GM21515 (cell line): ENCODE measurements around the gene DUOXA2.
"Not testable (repeated sequence)": the region's sequence is repeated elsewhere in the genome, so short reads cannot be mapped to it uniquely, and the experiment has no call there.

Experiments
- ATAC-seq: cut with Tn5 transposase; IDR thresholded peaks from one replicate; pipeline ENCODE4 v1.9.1; 2021; ENCODE audit not compliant: unreplicated experiment

Gene DUOXA2

DNA sequence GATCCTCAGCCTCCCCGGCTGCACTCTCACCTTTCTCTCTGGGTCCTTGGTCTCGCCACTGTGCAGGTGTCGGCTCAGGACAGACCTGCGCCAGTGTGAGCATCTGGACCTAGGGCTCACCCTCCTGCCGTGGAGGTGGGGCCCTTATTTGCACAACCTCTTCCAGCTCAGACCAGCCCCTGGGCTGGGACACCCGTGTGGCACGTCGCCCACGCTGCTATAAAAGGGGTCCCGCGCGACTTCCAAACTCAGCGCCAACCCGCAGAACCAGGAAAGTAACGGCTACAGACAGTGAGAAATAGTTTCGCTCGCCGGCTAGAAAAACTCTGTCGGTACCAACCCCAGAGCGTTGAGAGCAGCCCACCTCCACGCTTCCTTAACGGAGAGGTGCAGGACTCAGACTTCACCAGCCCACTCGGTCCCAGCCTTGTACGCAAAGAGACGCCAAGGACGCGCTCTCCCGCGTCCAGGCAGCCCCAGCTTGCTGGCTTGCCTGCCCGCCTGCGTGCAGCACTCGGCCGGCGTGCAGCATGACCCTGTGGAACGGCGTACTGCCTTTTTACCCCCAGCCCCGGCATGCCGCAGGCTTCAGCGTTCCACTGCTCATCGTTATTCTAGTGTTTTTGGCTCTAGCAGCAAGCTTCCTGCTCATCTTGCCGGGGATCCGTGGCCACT lies at the start of gene DUOXA2, which contains the start of gene DUOX2:
Gene DUOXA2 (plus strand): TSS at position 251 of the 675 bp plus-strand sequence. CDS start 280 bp downstream, at position 531.
Gene DUOX2 (minus strand): TSS at position 97 of the 675 bp plus-strand sequence. CDS start 761 bp downstream, outside the sequence.
- ATAC-seq: no peak

DNA sequence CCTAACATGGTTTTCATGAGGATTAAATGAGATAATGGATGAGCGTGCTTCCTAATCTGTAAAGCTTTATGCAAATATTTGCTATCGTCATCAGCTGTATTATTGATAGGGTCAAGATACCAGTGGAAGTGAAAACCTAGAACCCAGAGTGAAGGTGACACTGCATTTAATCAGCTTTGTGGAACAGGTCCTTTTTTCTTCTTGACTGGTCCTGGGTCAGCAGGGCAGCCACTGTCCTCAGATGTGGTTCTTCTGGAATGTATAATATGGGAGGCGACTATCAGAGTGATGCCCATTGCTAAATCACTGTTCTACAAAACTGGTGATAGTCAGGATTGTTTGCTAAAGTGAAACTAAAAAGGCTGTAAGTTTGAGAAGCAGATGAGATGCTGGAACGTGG lies 49.7 kb upstream of the DUOXA2 start:
- no peak for ATAC-seq

DNA sequence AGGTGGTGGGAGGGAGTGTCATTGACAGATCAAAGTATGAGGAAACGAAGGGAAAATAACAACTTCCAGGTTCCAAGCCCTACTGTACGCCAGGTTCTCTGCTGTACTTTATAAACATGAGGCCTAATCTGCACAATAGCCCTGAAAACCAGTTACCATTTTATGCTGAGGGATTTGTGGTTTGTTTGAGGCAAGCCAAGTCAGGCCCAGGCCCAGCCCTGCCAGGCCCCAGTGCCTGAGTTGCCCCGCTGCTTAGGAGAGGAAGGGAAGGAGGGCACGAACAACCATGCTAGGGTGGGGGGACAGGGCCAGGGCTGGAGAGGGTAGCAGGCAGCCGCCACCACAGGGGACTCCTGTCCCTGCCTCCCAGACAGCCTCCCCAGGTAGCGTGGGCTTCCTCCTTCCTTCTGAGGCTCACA lies 44.2 kb upstream of the DUOXA2 start:
- not testable (repeated sequence) for ATAC-seq

DNA sequence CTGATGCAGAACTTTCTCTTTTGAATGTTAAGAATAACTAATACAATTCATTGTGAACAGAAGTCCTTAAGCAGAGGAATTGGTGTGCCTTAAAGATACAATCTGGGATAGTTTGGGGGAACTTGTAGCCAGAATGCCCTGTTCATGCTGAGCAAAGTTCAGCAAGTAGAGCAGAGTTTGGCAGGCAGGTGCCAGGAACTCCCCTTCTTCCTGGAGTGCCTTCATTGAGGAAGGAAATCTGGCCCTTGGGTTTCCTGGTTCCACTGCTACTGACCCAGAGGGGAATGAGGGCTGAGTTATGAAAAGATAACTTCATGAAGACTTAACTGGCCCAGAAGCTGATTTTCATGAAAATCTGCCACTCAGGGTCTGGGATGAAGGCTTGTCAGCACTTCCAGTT lies 40.5 kb upstream of the DUOXA2 start:
- not testable (repeated sequence) for ATAC-seq

DNA sequence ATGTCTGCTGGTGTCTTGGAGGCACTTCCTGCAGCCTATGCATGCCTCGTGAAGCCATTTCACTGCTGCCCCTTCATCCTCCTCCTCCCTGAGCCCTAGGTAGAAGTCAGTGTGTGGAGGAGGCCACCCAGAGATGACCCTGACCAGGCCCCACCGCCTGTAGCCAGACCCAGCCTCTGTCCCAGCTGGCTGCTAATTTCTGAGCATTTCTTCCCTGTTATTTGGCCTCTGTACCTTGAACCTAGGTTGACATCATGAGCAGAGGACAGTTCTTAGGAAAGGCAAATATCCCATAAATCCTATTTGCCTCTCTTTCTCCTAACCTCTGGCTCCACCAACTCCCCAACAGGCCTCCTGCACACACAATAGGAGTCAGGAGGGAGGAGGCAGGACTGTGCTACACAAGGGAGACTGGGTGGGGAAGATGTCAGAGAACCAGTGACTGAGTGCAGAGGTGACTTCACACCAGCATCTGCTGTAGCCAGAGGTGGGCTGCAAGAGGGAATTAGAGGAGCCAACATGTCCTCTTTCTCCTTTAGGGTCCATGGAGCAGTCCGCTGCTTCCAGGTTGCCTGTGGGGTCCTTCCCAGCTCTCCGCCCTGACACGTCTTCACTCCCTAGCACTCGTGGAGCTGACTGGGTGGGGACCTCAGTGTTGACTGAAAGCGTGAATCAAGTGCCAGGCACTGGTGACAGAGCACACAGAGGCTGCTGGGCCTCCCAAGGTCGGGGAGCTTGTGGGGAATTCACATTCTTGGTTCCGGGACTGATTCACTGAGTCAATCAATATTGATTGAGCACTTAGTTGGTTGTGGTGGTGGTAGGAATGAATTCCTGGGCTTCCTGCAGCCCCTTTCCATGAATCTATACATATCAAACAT lies 38.4 kb upstream of the DUOXA2 start:
- ATAC-seq: not testable (repeated sequence)

DNA sequence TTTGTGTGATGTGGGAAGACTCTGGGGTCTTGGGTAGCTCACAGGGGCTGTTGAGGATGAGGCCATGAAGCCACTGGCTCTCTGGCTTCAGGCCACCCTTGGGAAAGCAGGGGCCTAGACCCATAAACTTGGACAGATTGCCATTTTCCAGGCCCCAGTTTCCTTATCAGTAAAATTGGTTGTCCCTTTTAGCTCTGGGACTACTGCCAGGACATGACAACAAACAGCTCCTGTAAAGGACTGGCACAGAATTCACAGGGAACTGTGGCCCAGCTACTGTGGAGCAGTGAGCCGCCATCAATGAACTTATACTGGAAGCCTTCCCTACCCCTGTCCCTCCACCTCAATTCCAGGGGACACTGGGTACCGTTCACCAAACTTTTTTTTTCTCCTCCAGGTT lies 36.7 kb upstream of the DUOXA2 start:
- not testable (repeated sequence) for ATAC-seq

DNA sequence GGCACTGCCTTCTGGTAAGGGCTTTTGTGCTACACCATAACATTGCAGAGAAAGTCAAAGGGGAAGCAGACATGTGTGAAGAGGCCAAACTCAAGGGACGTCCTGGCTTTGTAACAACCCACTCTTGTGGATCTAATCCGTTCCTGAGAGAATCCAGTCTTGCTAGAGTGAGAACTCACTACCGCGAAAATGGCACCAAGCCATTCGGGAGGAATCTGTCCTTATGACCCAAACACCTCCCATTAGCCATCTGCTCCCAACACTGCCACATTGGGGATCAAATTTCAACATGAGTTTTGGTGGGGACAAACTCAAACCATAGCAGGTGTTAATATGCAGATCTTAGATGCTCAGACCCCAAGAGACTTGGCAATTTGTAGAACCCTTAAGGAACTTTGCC lies 34.9 kb upstream of the DUOXA2 start:
- ATAC-seq: not testable (repeated sequence)

DNA sequence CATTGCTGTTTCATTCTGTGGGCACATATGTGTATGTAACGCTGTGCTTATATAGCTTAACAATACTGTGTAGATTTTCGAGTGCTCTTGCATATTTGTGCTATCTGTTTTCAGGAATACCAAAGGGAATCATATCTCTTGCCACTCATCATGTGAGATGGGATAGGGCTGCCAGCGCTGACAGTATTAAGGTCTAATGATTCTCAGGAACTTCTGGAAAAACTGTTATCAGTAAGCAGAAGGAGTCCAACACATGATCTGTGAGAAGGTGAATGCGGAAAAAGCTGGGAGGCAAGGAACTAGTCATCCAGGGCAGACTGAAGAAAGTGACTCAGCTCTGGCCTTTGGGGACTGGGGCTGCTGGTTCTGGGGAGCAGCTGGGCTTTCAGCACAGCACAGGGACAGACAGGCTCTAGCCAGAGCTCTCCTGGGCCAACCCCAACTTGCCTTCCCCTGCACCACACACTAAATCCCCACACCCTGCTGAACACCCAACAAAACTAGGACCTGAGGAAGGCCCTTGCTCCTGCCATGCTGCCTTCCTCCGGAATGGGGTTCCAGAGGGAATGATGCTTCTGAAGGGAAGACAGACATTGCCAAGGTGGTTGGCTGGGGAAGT lies 34.4 kb upstream of the DUOXA2 start:
- not testable (repeated sequence) for ATAC-seq

DNA sequence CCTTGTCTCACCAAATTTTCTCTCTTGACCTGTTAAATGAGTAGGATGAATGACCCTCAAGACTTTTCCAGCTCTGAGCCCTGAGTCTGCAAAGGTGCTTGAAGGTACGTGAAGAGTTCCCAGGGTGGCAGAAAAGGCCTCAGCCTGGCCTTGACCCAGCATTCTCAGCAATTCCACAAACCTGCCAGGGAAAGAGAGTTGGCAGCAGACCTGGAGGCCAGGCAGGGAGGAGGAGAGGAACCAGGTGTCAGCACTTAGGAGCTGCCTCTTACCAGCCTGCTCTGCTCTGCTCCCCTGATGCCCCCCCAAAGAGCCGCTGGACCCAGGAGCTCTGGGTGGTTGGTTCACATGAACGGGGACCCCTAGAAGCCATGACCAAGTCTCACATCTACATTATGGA lies 33.5 kb upstream of the DUOXA2 start:
- ATAC-seq: not testable (repeated sequence)

DNA sequence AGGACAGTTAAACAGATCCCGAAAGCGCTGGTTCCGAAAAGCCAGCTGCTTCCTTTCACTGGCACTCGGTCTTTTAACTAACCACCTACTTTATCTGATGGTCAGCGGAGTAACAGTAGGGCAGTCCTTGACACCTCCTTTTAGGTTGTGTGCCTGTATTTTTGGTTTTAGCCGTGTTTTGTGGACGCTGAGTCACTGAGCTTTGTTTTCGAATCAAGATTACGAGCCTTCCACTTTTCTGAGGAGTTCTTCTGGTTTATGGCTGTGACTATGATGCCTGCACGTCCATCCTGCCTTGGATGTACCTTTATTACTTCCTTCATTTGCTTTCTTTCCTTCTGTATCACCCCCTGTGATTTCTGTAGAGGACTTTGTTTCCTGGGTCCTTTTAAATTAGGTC lies 31.7 kb upstream of the DUOXA2 start:
- ATAC-seq: not testable (repeated sequence)

DNA sequence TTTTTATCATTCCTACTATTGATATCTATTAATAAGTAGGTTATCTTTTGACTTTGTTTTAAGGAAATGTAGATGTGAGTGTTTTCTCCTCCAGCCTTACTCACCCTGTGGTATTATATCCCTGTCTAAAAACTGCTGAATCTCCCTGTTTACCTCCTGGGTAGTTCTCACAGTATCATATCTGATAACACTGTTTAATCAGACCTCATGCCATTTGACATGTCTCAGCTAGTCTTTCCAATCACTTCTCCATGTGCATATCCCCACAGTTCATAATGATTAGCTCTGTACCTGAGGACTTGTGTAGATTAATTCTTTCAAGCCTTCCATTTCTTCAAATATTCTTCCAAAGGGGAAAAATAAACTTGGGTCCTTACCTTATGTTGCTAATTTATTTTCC lies 30.9 kb upstream of the DUOXA2 start:
- ATAC-seq: no peak

DNA sequence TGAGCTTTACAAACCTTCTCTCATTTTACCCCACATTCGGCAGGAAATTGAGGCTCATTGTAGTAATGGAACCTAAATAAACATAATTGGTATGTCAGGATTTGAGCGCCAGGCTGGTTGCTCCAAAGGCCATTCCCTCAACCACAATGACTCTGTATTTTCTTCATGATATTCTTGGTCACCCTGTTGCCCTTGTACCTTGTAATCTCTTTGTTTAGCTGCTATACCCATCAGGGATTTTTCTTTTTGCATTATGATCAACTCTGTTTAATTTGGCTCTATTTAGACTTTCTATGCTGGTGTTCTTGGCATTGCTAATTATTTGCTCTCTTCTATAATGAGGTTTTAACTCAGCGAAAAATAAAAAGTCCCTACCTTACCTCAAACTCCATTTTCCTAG lies 30.0 kb upstream of the DUOXA2 start:
- ATAC-seq: no peak

DNA sequence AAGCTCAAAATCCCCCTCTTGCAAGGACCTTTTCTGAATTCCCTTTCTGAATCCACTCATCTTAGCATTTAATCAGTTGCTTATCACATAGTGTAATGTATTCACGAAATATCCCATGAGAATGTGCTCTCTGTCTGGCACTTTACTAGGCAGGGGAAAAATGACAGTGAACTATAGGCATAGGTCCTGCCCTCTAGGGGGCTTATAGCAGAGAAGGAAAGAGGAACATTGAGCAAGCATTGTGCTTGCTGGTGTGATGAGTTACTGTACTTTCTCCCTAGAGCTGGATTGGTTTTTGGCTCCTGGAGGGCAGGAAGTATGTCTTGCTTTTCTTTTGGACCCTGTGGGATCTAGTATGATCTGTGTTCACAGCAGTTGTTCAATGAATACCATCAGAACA lies 26.6 kb upstream of the DUOXA2 start:
- ATAC-seq: no peak

DNA sequence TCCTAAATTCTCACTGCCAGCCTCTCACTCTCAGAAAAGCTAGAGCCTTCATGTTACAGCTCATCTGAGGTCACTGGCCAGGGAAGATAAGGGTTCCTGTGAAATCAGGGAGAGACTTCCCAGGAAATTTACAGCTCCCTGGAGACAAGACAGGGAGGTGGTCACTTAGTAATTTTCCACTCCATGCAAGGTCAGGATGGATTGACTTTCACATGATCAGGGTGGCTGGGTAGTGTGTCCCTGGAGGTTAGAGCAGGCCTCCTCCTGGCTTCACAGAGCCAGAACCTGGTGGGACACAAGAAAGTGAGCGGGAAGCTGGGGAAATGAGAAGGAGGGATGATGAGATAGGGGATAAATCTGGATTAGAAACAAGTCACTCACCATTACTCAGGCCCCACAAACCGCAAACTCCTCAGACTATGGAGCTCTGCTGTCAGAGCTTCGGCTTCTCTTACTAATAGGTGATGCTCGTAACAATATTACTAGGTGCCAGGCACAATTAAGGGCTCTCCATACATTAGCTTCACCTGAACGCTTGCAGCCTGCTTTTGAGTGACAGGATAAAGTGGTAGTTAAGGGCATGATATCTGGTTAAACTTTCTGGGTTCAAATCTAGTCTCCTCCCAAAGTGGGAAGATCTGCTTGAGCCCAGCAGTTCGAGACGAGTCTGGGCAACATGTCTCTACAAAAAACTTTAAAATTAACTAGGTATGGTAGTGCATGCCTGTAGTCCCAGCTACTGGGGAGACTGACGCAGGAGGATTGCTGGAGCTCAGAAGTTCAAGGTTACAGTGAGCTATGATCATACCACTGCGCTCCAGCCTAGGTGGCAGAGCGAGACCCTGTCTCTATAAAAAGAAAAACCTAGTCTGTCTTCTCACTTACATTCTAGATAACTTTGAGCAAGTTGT lies 25.1 kb upstream of the DUOXA2 start:
- no peak for ATAC-seq

DNA sequence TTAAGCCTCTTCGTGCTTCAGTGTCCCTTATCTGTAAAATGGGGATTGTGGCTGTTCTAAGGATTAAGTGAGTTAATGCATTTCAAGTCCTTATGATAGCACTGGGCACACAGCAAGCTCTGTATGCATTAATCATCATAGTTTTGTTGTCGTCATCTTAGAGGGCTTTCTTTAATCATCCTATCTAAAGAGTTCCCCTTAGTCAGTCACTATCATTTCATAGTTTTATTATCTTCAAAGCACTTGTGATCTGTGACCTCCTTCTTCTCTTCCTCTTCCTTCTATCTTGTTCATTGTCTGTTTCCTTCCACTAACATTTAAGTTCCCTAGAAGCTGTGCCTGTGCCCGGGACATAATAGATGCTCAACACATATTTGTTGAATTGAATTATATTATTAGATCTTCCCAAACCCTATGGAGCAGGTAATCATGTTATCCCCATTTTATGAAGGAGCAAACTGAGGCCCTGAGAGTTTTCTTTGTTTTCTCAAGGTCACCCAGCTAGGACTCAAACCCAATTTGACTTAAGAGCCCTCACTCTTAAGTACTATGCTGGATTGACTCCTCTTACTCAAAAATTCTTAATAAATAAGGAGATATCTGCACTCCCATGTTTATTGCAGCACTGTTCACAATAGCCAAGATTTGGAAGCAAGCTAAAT lies 24.3 kb upstream of the DUOXA2 start:
- no peak for ATAC-seq

DNA sequence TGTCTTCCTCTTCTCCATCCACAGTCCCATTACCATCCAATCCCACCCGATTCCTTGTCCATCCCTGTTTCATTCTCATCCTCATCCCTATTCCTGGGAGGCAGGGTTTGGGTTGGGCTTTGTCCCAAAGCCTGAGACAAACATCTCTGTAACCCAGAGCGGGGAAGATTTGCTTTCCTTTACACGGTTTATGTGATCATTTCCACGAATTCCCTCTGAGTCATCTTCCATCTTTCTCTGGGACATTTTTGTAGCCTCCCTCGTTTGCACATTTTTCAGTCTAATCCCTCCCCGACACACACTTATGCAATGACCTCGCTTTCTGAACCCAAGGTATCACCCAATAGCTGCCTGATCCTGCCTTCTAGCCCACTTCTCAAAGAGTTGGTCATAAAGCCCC lies 23.0 kb upstream of the DUOXA2 start:
- ATAC-seq: no peak

DNA sequence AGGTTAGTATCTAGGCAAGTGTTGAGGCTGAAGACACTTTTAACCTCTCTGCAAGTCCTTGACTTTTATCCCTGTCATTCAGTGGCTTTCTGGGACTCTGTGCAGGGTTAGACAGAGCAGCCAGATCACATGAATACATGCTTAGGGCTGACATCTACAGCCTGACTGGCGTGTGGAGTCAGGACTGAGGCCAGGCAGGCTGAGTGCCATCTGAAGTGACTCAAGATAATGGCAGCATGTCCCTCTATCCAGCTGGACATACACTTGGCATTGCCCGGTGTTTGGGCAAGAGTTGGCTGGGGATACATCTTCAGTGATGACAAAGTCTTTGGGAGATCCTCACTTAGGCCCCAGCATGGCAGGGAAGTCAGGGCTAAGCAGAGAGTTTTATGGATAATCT lies 22.6 kb upstream of the DUOXA2 start:
- ATAC-seq: no peak

DNA sequence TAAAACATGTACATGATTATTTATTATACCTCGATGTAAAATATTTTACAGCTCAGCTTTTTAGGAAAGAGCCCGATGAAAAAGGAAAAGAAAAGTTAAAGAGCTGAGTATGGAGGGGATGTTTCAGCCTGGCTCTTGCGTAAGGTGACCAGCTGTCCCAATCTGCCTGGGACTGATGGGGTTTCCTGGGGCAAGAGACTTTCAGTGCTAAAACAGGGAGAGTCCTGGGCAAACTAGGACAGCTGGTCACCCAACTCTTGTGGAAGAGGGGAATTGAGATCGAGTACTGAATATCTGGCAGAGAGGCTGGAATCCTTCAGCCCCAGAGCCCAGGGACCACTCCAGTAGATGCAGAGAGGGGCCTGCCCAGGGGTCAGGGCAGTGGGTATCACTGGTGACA lies 21.1 kb upstream of the DUOXA2 start:
- ATAC-seq: no peak

DNA sequence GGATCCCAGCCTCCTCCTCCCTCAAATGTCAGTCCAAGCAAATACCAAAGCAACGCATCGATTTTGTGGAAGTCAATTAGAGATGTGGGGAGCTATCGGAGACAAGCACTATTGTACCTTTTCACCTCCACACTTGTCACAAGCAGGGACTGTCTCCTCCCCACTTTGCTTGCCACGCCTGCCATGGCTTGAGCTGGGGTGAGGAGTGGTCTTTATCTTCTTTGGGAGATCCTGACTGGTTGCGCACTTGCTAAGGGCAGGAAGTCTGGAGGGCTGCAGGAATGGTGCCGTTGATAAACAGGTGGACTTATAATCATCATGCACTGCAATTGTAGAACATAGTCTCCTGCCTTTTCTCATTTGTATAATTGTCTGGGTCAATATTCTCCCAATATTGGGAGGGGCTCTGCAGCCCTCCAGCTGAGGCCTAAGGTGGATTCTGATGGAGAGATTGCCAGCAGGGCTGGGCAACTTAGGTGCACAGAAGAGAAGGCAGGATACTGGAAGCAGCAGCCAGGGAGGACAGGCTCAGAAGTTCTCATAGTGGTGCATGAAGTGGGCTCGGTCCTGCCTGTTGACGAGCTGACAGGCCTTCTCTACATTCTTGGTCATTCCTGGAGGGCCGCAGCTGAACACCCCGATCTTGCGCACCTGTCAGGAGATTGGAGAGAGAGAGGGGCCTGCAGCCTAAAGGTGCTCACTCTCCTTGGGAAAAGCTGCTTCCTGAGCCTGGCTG lies 20.3 kb upstream of the DUOXA2 start:
- no peak for ATAC-seq
